GM19468 (cell line): ENCODE measurements around the gene FAM168B.
"Not testable (repeated sequence)": the region's sequence is repeated elsewhere in the genome, so short reads cannot be mapped to it uniquely, and the experiment has no call there.

ENCODE experiments used
- ATAC-seq: cut with Tn5 transposase; IDR thresholded peaks from one replicate; pipeline ENCODE4 v1.9.1; 2021; ENCODE audit warnings: mild to moderate bottlenecking, moderate library complexity, moderate number of reproducible peaks; ENCODE audit not compliant: unreplicated experiment; ENCODE audit errors: extremely low read depth

FAM168B gene

GRCh38 chr2:131104487-131105155 is 11.4 kb upstream of the FAM168B start:
- ATAC-seq = peak; percentile 36

DNA sequence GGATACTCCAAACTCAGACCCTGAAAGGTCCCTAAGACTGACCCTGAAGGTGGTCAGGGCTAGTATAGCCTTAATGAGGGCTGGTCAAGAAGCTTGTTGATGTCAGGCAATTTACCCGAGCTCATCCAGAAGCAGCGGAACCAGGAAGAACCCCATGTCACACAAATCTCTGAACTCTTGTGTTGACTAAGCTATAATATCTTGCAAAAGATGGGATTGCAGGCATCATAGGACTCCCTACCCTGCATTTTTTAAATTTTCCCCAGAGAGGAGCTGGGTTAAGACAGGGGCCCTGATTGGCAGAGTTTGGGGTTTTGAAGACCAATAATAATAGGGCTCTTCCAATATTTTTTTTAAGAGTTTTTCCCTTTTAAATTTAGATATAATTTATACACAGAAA is 9.9 kb upstream of the FAM168B start:
- ATAC-seq = no peak

GRCh38 chr2:131094463-131095281 is 1.4 kb upstream of the FAM168B start:
- no peak for ATAC-seq

- peak; percentile 48 for ATAC-seq
These were observed 619 bp upstream of the FAM168B start for GRCh38 chr2:131093696-131094462.

- no peak for ATAC-seq
These were observed 728 bp downstream of the FAM168B start for GRCh38 chr2:131092458-131093005.

DNA sequence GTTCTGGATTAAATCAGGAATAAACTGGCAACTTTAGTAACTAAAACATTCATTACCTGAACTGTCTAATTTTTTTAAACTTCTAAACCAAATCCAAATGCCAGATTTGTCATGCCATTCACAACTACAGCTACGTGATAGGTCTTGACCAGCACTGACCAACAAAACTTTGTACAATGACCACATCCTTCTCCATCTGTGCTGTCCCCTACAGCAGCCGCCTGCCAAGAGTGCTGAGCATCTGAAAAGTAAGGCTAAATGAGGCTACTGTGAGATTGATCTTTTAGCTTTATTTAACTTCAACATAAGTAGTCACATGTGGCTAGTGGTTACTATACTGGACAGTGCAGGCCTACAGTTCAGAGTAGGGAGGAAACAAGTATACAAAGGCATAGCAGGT is 7.6 kb downstream of the FAM168B start:
- ATAC-seq = no peak

DNA sequence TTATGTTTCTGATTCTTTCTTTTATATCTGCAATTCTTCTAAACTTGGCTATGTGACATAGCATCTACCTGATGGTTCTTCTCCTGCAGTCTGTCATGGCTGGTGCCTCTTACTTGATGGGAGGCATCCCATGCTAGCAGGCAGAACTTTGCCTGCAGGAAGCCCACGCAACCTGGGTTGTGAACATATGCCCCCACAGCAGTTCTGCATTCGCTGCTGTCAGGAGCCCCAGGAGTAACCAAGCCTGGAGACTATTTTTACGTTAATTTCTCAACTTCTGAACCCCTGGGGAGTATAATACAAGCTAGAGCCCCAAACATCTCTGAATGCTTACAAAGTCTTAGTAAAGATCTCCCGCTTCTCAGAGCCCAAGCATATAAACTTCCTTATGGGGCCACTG is 12.1 kb downstream of the FAM168B start:
- no peak for ATAC-seq

DNA sequence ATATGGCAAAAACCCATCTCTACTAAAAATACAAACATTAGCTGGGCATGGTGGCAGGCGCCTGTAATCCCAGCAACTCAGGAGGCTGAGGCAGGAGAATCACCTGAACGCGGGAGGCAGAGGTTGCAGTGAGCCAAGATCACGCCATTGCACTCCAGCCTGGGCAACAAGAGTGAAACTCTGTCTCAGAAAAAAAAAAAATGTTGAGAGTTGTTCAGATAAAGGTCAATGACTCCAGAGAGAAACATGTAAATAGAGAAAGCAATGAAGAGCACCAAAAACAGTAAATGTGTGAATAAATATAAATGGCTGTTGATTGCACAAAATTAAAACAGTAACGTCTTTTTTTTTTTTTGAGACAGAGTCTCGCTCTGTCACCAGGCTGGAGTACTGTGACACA is 13.3 kb downstream of the FAM168B start:
- not testable (repeated sequence) for ATAC-seq

- no peak for ATAC-seq
These were observed 15.3 kb downstream of the FAM168B start for GRCh38 chr2:131077966-131078365.

- ATAC-seq = no peak
These were observed 15.9 kb downstream of the FAM168B start for GRCh38 chr2:131077182-131077846.

DNA sequence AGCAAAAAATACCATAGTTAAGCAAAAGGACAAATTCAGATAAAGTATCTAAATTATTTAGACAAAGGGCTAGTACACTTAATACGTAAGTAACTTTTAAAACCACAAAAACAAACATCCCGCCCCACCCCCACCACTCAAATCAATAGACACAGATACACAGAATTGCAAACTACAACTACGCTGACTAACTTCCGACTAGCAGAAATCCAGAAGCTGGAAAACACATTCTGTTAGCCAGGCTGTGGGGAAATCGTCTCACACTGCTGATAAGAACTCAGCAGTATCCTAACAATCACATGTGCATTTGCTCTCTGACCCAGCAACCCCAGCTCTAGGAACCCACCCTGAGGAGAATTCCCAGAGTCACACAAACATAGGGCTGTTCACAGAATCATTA is 16.6 kb downstream of the FAM168B start:
- ATAC-seq = no peak

DNA sequence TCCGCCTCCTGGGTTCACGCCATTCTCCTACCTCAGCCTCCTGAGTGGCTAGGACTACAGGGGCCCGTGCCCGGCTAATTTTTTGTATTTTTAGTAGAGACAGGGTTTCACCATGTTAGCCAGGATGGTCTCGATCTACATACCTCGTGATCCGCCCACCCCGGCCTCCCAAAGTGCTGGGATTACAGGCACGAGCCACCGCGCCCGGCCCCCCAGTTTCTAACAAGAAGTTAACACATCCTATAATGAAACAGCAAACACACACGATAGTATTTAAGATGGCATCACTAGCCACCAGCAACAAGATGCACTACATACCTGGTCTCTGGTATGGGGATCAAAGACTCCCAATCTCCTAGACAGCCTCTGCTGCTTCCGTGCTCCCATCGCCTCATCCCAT is 17.7 kb downstream of the FAM168B start:
- ATAC-seq = not testable (repeated sequence)

DNA sequence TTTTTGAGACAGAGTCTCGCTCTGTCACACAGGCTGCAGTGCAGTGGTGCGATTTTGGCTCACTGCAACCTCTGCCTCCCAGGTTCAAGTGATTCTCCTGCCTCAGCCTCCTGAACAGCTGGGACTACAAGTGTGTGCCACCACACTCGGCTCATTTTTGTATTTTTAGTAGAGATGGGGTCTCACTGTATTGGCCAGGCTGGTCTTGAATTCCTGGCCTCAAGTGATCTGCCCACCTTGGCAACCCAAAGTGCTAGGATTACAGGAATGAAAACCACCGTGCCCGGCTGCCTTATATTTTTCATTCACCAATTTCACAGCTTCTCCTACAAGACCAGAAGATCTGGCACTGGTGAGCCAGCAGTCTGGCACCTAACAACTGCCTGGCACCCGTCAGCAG is 25.1 kb downstream of the FAM168B start:
- ATAC-seq = not testable (repeated sequence)

- ATAC-seq = no peak
These were observed 25.7 kb downstream of the FAM168B start for GRCh38 chr2:131067465-131068125.

- no peak for ATAC-seq
These were observed 28.4 kb downstream of the FAM168B start for GRCh38 chr2:131064589-131065512.

DNA sequence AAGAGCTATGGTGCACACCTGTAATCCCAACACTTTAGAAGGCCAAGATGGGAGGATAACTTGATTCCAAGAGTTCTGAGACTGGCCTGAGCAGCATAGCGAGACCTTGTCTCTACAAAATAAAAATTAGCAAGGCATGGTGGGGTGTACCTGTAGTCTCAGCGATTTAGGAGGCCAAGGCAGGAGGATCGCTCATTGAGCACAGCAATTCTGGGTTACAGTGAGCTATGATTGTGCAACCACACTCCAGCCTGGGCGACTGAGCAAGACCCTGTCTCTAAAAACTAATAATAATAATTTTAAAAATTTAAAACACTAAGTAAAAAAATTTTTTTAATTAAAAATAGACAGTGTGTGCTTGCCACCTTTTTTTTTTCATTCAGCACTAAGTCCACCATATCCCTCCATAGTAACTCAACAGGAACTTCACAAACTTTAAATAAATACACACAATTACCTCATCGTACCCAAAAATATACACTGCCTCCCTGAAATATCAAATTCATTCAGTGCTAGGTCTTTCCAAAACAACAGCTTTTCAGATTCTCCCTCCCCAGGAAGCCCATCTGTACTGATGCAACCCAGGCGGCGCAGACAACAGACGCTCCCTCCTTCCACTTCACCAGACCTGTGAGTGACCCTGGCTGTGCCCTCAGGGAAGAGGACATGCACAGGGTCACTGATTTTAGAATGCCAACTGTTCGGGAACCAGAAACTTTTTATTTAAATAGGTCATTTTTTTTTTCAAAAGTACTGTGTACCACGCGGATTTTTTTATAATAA is 29.6 kb downstream of the FAM168B start:
- ATAC-seq = no peak

GRCh38 chr2:131058920-131059319 is 34.3 kb downstream of the FAM168B start:
- ATAC-seq = no peak
